ENCODE data around the gene SDC4. TPM values are rescaled to one million over a fixed set of nuclear protein-coding genes. Genes with fewer than 3 reads are reported as not detected.

Gene SDC4
- total and polyA plus RNA-seq, 9 of the 15 experiments (the other 6 are each of a cell fraction or from before 2014, with no cell fraction given): 2.1 to 10.7 (median 6.3) TPM

- TF ChIP-seq ZBTB12 (CRISPR knock-in tag; IDR thresholded peaks at IDR 0.05) (0 out of 2 replicates have a peak, but pooled peaks have one; percentile 26), KAT8 (IDR thresholded peaks at IDR 0.05; ENCODE audit: low read depth) (no peak), ZNF197 (CRISPR knock-in tag; IDR thresholded peaks at IDR 0.05; ENCODE audit: low read depth) (no peak), ZNF764 (CRISPR knock-in tag; IDR thresholded peaks at IDR 0.05; ENCODE audit: low read depth) (no peak), SMAD1 (IDR thresholded peaks at IDR 0.05; ENCODE audit: low read depth, low read length, partially characterized antibody) (no peak), ZBTB5 (IDR thresholded peaks at IDR 0.05) (no peak), ZNF274 (IDR thresholded peaks at IDR 0.05; ENCODE audit: borderline replicate concordance, low read depth, low read length) (no peak), ZZZ3 (IDR thresholded peaks at IDR 0.05) (peak; percentile 82), U2AF1 (optimal IDR thresholded peaks at IDR 0.05; ENCODE audit: low read depth, low read length) (no peak), DEAF1 (CRISPR knock-in tag; IDR thresholded peaks at IDR 0.05) (peak; percentile 45; the same call in 1 of the 2 replicates), TAF9B (IDR thresholded peaks at IDR 0.05; ENCODE audit: partially characterized antibody) (peak; percentile 74), ERF (CRISPR knock-in tag; IDR thresholded peaks at IDR 0.05) (no peak), LARP7 (IDR thresholded peaks at IDR 0.05) (no peak), ZNF830 (CRISPR knock-in tag; IDR thresholded peaks at IDR 0.05) (no peak), SETDB1 (IDR thresholded peaks at IDR 0.05; ENCODE audit: low read length) (no peak), POLR2AphosphoS5 (IDR thresholded peaks at IDR 0.05; ENCODE audit: control insufficient read depth, insufficient read depth, low read depth, low read length) (peak; percentile 87), HDAC3 (IDR thresholded peaks at IDR 0.05; ENCODE audit: borderline replicate concordance, partially characterized antibody) (no peak), KLF6 (CRISPR knock-in tag; IDR thresholded peaks at IDR 0.05; ENCODE audit: borderline replicate concordance) (no peak), TSC22D4 (tag; IDR thresholded peaks at IDR 0.05) (no peak), ZNF239 (CRISPR knock-in tag; IDR thresholded peaks at IDR 0.05) (no peak), PCBP1 (IDR thresholded peaks at IDR 0.05; ENCODE audit: low read depth, low read length, poor library complexity, severe bottlenecking) (peak; percentile 59), ARID3B (CRISPR knock-in tag; IDR thresholded peaks at IDR 0.05; ENCODE audit: borderline replicate concordance) (no peak), SREBF2 (CRISPR knock-in tag; IDR thresholded peaks at IDR 0.05) (no peak)
These were observed 14.8 kb upstream of the SDC4 start, which contains the start of gene SYS1 (continued) for GRCh38 chr20:45362804-45363610.

Data from K562 (cell line).